Ureter (tissue), 1 donor: Measurements from ENCODE around the gene PHF5A. TPM values are rescaled to one million over a fixed set of nuclear protein-coding genes. Genes with fewer than 3 reads are reported as not detected.
"Not testable (repeated sequence)": the region's sequence is repeated elsewhere in the genome, so short reads cannot be mapped to it uniquely, and the experiment has no call there.

ENCODE experiments used
- DNase-seq: peaks from one replicate; pipeline ENCODE4 v3.0.0-alpha.2; 2020; ENCODE audit warnings: low spot score
- total RNA-seq: library from RNA; stranded (reverse); gene quantifications from one replicate; pipeline ENCODE4 v1.2.4, GENCODE V29; 2023
- donor health status: DM: yes; HTN: yes; CAD: no.

Gene PHF5A
- total RNA-seq, 1 donor from 2014 or later, result 32.3 TPM

DNA sequence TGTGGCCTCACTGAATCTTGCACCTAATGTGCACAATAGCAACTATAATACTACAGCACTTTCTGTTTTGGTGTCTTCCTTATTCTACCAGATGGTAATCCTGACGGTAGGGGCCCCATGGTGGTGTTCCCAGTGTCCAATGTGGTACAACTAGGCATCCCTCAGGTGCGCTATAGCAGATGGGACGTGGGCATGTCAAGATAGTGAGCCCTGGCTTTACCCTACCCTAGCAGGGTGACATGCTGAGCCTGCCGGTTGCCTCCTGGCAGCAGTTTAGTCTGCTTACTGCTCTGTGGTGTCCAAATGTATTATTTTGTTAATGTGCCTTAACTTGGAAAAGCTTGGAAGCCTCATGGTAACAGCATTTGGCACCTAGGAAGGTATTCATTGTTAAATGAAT, 19.6 kb upstream of the PHF5A start:
- no peak for DNase-seq

DNA sequence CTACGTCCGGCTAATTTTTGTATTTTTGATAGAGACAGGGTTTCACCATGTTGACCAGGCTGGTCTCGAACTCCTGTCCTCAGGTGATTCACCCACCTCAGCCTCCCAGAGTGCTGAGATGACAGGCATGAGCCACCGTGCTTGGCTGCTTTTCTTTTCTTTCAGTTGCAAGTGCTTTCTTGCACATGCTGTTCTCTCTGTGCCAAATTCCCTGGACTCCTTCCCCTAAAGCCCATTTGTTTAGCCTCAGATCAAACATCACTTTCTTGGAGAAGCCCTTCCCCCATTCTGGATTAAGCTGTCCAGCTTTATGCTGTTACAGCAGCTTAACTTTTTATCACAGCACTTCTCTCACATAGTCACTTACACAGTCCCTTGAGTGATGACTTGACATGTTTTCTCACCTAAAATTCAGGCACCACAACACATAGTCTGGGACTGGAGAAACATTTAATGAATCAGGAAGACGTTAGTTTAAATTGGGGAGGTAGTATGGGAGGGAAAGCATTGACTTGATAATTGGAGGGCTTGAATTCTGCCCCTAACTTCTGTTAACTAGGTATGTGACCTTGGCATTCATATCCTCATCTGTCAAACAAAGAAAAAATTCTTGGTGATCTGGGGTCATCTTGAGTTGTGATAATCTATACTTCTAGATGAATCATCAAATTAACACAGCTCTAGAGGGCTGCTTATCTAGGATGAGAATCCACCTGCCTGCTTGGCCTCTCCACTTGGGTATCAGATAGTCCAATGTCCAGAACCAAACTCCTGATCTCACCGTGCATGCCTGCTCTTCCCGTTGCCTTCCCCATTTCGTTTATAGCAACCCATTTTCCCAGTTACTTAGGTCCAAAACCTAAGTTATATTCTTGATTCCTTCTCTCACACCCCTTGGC, 18.8 kb upstream of the PHF5A start:
- DNase-seq, result no peak

DNA sequence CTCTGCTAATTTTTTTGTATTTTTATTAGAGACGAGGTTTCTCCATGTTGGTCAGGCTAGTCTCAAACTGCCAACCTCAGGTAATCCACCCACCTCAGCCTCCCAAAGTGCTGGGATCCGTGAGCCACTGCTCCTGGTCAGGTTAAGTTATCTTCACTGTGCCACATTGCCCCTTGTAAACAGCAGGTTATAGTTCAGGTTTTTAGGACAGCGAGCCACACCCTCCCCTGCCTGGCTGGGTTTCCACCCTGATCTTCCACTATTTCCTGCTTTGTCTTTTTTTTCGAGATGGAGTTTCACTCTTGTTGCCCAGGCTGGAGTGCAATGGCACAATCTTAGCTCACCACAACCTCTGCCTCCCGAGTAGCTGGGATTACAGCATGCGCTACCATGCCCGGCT, 16.5 kb upstream of the PHF5A start:
- no peak for DNase-seq

DNA sequence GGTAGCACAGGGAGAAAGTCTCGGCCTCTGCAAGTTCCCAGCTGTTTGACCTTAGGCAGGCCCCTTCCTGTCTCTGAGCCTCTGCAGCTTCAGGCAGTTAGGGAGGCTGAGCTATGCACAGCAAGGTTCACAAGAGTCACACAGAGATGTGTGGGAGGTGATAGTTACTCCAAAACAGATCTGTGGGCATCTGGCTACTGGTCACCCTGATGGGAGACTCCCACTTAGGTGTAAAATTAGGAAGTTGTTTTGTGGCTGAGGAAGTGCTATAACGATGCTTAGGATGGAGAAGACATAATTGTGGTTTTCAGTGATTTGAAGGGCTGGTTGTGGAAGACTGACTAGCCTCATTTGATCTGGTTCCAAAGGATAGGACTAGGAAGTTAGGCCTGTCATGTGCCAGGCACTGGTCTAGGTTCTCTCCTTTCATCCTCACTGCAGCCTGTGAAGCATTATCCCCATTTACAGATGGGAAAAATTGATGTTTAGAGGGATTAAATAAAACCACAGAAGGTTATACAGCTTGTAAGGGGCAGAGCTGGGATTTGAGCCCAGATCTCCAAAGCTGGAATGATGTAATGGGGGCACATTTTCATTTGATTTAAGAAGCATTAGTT, 13.9 kb upstream of the PHF5A start:
- no peak for DNase-seq

DNA sequence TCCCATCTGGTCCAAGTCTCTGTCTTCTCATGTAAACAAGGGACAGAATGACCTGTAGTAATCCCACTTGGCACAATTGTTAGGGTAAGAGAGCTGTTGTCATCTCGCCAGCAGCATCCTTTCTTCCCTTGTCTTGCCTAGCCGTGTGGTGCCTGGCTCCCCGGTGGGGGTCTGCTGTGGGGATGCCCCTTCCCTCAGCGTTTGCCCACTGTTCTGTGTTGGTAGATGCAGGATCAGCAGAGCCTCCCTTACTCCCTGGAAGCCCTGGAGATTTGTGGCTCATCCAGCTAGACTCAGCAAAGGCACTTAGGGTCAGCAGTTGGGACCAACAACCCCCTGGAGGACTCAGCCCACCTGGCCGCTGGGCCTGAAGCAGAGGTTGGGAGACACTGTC, 13.4 kb upstream of the PHF5A start:
- no peak for DNase-seq

DNA sequence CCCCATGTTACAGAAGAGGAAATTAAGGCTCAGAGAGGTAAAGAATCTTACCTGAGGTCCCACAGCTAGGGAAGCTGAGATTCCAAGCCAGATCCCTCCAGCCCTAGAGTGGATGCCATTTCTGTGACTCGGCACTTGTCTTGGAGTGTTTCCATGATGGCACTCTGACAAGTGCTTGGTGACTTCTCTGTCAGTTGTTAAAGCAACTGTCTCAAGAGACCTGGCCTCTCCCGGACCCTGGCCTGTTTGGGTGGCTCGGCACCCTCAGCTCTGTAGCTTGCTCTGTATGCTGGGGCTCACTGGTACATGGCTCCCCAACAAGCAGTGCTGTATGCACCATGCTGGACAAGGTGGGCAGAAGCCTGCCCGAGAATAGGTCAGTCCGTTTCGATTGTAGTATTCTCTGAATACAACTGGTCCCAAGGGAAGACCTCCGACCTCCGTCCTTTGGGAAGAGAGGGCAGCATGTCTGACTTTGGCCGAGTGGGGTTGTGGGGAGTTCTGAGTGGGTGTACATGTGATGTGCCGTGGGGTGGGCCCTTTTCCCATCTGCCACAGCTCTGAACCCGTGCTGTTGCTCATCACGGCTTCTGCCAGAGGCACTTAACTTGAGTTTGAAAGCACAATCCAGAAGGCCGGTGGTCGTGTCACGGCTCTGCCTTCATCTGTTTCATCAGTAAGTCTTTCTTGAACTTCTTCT, 12.8 kb upstream of the PHF5A start:
- no peak for DNase-seq

DNA sequence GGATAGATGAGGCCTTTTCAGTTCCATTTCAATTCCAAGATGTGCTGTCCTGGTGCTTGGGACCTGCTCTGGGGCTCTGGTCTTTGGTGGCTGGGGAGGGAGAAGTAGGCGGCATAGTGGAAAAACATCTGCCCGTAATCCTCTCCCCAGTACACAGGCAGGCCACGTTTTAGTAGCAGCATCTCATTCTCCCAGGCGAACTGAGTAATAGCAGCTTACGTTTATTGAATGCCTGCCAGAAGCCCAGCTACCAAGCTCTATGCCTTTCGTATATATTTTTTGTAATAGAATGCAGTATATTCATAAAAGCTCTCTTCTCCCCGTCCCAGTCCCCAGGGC, 11.9 kb upstream of the PHF5A start:
- DNase-seq, result no peak

DNA sequence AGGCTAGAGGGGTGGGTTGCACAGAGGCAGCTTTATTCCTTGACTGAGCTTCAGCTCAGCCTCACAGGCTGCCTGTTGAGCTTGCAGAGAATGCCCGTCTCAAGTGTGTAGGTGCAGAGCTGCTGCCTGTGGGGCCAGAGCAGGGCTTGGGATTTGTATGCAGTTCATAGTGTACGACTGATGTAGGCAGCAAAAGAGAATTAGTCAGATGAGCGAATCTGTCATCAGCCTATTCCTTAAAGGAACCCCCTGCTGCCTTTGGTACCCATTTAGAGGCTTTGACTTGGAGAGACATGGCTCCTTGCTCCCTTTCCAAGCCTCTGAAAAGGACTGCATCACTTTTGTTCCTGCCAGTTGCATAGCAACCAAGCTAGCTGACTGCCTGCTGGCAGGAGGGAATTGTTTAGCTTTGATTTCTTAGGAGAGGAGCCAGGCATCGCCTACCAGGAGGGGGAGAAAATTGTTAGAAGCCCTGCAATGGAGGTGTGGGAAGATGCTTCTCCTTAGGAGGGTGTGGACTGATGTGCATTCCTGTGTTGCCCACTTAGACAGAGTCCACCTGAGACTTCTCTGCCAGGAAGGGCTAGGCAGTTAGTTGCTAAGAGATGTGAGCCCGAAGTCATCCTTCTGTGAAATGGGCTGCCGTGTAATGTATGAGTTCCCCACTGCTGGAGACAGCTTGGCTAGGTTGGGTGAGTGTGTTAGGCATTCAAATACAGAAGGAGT, 11.3 kb upstream of the PHF5A start:
- no peak for DNase-seq

DNA sequence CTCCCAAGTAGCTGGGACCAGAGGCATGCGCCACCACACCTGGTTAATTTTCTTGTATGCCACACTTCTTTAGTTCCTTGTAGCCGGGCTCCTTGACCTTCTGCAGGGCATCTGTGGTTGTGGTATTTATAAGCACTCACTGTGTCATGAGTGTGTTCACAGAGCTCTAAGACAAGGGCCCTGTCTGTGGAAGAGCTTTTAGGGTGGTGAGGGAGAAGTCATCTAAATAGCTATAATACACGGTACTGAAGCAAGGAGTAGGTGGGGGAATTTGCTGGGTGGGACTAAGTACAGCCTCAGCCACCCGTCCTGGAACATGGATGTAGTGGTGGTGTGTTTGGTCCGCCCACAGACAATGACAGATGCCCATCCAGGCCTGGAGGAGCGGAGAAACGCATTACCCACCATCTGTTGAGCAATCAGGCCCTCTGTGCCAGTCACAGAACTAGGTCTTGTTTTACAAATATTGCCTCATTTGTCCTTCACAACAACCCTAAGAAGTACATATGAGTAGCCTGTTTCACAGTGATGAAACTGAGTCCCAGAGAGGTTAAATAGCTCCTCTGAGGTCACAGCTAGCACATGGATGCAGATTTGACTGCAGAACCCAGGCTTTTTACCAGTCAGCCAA, 10.5 kb upstream of the PHF5A start:
- no peak for DNase-seq

DNA sequence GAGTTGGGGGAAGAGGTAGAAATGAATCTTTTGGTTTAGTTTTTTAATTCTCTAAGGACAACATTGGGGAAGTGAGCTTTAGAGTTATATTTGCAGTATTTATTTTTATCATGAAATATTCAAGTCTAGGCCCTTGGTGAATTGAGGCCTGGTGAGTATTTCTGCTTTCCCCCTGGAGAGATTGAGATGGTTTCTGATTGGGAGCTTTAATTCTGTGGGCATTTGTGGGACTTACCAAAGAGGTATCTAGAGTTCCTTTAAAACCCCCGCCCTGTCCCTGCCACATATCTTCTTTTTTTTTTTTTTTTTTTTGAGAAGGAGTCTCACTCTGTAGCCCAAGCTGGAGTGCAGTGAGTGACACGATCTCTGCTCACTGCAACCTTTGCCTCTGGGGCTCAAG, 10.0 kb upstream of the PHF5A start:
- no peak for DNase-seq

DNA sequence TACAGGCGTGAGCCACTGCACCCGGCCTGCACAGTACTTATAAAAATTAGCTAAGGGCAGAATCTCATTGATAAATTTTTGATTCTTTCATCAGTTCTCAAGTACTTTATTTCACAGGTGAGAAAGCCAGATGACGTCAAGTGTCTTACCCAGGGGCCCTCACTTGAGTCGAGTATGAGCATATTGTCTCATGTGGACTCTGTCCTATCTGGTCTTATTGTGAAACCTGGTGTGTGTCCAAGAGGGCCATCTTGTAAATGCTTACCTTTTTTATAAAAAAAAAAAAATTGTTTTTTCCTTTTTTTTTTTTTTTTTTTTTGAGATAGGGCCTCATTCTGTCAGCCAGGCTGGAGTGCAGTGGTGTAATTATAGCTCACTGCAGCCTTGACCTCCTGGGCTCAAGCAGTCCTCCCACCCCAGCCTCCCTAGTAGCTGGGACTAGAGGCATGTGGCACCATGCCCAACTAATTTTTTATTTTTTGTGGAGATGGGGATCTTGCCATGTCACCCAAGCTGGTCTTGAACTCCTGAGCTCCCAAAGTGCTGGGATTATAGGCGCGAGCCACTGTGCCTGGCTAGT, 6.5 kb upstream of the PHF5A start:
- DNase-seq, result no peak

DNA sequence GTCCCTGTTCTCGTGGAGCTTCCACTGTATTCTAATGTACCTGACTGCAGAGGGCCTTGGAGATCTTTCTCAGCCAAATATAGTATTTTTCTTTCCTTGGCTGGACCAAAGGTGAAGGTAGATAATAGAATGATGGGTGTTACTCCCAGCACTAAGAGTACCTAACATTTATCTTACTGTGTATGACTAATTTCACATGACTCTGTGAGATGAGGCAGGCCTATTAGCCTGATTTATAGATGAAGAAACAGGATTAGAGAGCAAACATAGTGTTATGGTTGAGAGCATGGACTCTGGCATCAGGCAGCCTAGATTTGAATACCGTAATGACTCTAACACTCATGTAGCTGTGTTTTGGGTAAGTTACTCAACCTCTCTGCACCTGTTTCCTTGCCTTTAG, 3.1 kb upstream of the PHF5A start:
- DNase-seq, result no peak

DNA sequence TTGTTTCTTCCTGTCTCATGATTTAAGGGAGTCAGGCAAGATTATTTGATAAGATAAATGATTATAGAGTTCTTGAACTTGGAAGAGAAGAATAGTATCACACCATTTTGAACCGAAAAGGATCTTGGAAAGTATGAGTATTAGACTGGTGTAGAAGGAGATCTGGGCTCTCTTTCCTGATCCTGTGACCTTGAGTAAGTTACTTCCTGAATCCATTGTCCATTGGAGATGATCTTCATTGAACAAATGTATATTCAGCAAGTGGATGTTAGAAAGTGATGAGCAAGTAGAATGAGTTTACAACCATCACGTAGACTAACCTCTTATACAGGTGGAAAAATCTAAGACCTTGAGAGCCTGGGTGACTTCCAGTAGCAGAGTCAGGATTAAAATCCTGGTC, 2.4 kb upstream of the PHF5A start:
- no peak for DNase-seq

DNA sequence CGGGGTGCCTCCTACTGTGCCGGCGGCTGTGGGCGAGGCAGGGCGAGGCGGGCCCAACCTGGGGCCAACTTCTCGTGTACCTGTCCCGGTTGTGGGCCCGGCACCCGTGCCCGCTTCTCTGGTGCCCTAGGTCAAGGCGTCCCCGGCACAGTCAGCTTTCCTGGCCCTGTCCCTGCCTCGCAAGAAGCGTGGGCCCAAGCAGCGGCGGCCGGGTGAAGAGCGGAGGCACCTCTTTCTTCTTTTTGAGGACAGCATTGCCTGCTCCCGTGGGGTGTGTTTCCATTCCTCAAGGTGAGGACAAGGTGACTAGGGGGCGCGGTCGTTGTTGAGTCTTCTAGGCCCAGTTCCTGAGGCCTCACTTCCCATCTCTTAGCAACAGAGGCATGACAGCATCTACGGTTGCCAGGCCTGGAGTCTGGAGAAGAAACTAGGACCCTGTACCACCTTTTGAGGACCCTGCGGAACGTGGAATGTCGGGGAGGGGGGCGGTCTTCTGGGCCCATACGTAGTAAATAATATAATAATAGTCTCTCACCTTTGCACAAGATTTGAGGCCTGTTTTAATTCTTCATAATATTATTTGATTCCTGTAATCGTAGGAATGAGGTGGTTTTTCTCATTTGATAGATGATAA, 843 bp upstream of the PHF5A start:
- DNase-seq, result peak; percentile 51

DNA sequence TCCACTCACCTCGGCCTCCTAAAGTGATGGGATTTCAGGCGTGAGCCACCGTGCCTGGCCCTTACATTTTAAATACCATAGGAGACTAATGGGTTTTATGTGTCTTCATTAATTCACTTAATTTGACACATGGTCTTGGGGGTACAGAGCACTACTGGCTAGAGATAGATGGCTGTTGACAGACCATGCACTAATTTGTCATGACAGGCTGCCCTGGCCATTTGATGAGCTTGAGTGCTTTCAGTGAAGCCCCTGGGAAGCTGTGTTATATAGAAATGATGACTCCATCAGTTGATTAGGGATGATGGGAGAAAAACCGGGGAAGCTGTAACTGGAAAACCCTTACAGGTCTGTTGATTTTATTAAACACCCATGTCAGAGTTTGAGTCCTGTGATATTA, 6.6 kb downstream of the PHF5A start:
- no peak for DNase-seq

DNA sequence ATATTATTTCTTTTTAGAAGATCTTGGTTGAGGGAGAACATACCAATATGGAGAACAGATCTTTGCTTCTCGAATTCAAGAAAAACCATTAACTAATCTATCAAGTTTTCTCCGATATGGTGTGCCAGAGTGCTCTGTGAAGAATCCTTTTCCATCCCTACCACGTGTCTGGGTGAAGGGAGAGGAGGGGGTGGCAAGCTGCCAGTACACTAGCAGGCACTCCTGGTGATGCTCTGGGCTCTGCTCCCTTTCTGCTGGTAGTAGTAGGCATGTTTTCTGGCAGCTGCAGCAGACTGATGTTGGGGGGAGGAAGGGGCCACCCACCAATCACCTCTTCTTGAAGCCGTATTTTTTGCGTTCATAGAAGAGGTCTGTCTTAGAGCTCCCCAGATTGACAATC, 8.4 kb downstream of the PHF5A start:
- not testable (repeated sequence) for DNase-seq

DNA sequence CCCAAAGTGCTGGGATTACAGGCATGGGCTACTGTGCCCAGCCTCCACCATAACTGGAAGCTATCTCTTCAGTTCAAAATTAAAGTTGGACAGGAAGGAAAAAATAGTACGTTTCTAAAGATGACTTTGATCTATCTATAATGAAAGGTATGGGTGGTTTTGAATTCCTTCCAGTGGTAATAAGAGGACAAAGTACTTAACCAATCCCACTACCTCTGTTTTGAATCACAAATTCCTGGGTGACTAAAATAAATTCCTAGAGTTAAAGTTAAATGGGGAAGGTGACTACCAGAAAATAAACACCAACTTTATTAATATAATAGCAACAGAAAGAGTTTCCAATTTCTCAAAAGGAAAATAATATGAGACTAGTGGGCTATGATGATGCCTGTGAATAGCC, 9.1 kb downstream of the PHF5A start:
- no peak for DNase-seq

DNA sequence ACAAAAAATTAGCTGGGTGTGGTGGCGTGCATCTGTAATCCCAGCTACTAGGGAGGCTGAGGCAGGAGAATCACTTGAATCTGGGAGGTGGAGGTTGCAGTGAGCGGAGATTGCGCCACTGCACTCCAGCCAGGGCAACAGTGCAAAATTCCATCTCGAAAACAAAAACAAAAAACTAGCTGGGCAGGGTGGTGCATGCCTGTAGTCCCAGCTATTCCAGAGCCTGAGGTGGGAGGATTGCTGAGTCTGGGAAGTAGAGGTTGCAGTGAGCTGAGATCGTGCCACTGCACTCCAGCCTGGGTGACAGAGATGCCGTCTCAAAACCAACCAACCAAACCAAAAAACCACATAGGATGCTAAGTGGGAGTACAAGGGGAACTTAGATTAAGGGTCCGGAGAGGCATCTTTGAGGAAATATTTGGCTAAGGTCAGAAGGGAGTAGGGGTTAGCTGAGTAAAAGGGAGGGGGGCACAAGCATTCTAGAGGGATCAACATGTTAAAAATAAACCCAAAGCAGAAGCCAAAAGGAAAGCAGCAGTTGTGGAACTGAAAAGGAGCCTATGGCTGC, 10.2 kb downstream of the PHF5A start:
- no peak for DNase-seq

DNA sequence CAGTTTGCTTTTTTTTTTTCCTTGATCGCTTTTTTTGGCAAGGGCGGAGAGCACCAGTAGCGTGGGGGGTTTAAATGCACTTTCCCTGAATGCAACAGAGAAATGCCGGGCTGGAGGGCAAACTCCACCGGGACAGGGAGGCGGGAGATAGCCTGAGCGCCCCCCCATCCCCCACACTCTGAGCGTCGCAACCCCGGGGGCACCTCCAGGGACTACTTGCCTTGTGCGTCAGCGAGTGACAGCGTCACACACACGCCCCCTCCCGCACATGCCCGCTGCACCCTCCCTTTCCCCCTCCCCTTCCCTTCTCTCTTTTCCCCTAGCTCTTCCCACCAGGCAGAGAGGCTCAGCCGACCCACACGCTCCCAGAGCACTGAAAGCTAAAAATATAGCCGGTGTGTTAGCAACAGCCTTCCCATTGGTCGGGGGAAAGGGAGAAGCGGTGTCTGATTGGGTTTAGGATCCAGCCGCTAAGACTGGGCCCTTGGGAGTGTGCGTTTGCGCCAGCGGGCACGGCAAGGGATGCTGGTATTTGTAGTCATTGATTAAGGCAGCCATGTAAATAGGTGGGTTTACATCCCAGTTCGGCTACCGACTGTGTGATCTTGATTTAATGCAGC, 20.2 kb downstream of the PHF5A start:
- DNase-seq, result peak; percentile 96
